ENCODE results near the gene FGD4.

Gene FGD4

GRCh38 chr12:32460638-32461037, 61.3 kb downstream of the FGD4 start:
- no peak for DNase-seq

GRCh38 chr12:32462908-32463307, 63.5 kb downstream of the FGD4 start:
- no peak for DNase-seq

GRCh38 chr12:32466187-32466586, 66.8 kb downstream of the FGD4 start:
- DNase-seq = no peak

- DNase-seq = no peak
Observed at GRCh38 chr12:32466986-32467711, 67.8 kb downstream of the FGD4 start.

- DNase-seq = no peak
Observed at GRCh38 chr12:32467959-32468863, 68.9 kb downstream of the FGD4 start.

- no peak for DNase-seq
Observed at GRCh38 chr12:32470936-32471470, 71.6 kb downstream of the FGD4 start.

- no peak for DNase-seq
Observed at GRCh38 chr12:32471591-32472001, 72.2 kb downstream of the FGD4 start.

GRCh38 chr12:32475724-32476123, 76.4 kb downstream of the FGD4 start:
- no peak for DNase-seq

GRCh38 chr12:32476446-32476845, 77.1 kb downstream of the FGD4 start:
- DNase-seq = no peak

GRCh38 chr12:32477714-32478113, 78.4 kb downstream of the FGD4 start:
- DNase-seq = no peak

GRCh38 chr12:32478166-32478565, 78.8 kb downstream of the FGD4 start:
- DNase-seq = no peak

GRCh38 chr12:32478858-32479725, 79.7 kb downstream of the FGD4 start:
- DNase-seq = no peak

GRCh38 chr12:32482226-32482625, 82.9 kb downstream of the FGD4 start:
- no peak for DNase-seq

- peak in 1 of 2 donors; percentile 11 for DNase-seq
Observed at GRCh38 chr12:32483499-32483898, 84.1 kb downstream of the FGD4 start.

- DNase-seq = no peak
Observed at GRCh38 chr12:32483993-32484392, 84.6 kb downstream of the FGD4 start.

- DNase-seq = no peak
Observed at GRCh38 chr12:32486158-32486557, 86.8 kb downstream of the FGD4 start.

GRCh38 chr12:32488132-32488531, 88.8 kb downstream of the FGD4 start:
- DNase-seq = no peak

GRCh38 chr12:32489070-32489469, 89.7 kb downstream of the FGD4 start:
- no peak for DNase-seq

- DNase-seq = no peak
Observed at GRCh38 chr12:32490801-32491200, 91.4 kb downstream of the FGD4 start.

- no peak for DNase-seq
Observed at GRCh38 chr12:32493282-32493681, 93.9 kb downstream of the FGD4 start.

GRCh38 chr12:32494656-32495055, 95.3 kb downstream of the FGD4 start:
- no peak for DNase-seq

GRCh38 chr12:32496946-32497345, 97.6 kb downstream of the FGD4 start:
- DNase-seq = no peak

GRCh38 chr12:32497864-32498263, 98.5 kb downstream of the FGD4 start:
- DNase-seq = no peak

All from CD4-positive, alpha-beta T cell treated with Interferon alpha-2 for 1 hour (primary cell).